Glutamatergic neuron (in vitro differentiated cells): ENCODE measurements around the gene TNFRSF25. TPM values are rescaled to one million over a fixed set of nuclear protein-coding genes. Genes with fewer than 3 reads are reported as not detected.

Source experiments
- DNase-seq: peaks from one replicate; pipeline ENCODE4 v3.0.0; 2022
- H3K27ac Mint-ChIP-seq: one replicate; pipeline ENCODE4 v1.8.0; 2020; ENCODE audit warnings: mild to moderate bottlenecking, mixed read lengths, inconsistent platforms; ENCODE audit not compliant: unreplicated experiment
- H3K27me3 Mint-ChIP-seq: one replicate; pipeline ENCODE4 v1.8.0; 2020; ENCODE audit warnings: mild to moderate bottlenecking, moderate library complexity, mixed read lengths, inconsistent platforms; ENCODE audit not compliant: unreplicated experiment
- H3K36me3 Mint-ChIP-seq: one replicate; pipeline ENCODE4 v1.8.0; 2020; ENCODE audit warnings: mild to moderate bottlenecking, mixed read lengths, inconsistent platforms; ENCODE audit not compliant: unreplicated experiment
- H3K4me1 Mint-ChIP-seq: one replicate; pipeline ENCODE4 v1.8.0; 2020; ENCODE audit warnings: mild to moderate bottlenecking, low read depth, mixed read lengths, inconsistent platforms; ENCODE audit not compliant: unreplicated experiment
- H3K4me3 Mint-ChIP-seq: one replicate; pipeline ENCODE4 v1.8.0; 2020; ENCODE audit warnings: mild to moderate bottlenecking, mixed read lengths, inconsistent platforms; ENCODE audit not compliant: unreplicated experiment
- H3K9me3 Mint-ChIP-seq: one replicate; pipeline ENCODE4 v1.8.0; 2020; ENCODE audit warnings: mild to moderate bottlenecking, moderate library complexity, mixed read lengths, inconsistent platforms; ENCODE audit not compliant: unreplicated experiment
- total RNA-seq: library from RNA; stranded (reverse); fragmentation: NEBNext Ultra II Directional; extraction: Animal tissue kit (Norgen Biotek cat#: 25700); gene quantifications from one replicate; pipeline ENCODE4 v1.2.1, GENCODE V29; 2021; ENCODE audit not compliant: unreplicated experiment
- TF ChIP-seq, protein P1 (sequence below): fragments of 200-600 bp; sonication (generic); IDR thresholded peaks from one replicate; pipeline ENCODE4 v1.5.0; 2021; ENCODE audit not compliant: partially characterized antibody, unreplicated experiment

Gene TNFRSF25
- total RNA-seq, 1 donor from 2014 or later, result 47.5 TPM

DNA sequence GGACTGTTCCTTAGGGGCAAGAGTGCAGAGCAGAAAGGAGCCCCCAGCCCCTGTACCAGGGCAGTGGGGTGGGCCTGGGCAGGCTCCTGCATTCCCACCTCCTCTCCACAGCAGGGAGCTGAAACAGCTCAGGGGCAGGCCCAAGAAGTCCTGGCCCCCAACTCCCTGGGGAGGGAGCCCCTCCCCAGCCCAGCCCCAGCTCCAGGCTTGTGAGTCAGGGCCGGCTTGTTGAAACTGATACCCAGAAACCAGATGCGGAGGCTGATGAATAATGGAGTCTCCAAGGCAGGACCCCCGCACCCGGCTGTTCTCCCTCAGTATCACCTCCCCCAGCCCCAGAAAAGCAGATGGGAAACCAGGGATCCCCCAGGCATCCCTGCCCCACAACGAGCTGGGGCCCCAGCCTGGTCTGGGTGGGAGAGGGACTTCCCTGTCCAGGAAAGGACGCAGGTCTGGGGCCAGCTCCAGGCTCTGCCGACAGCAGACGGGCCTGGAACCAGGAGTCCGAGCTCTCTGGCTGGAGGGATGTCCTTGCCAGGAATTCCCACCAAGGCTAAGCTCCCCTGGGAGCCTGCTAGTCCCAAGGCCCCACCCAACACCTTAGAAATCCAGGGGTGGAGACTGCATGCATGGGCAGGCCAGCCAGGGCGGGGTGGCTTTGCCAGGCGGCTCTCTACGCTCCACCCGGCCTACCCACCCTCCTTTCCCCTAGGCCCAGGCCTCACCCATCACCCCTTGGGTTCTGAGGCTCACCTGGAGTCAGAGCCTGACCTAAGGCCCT is 22.8 kb upstream of the TNFRSF25 start:
- no peak for DNase-seq
- peaks cover 3% of the 10 kb centered on the region for H3K27me3 Mint-ChIP-seq
- H3K27ac Mint-ChIP-seq, result no peak overlapping the region
- peaks cover 1% of the 10 kb centered on the region for H3K9me3 Mint-ChIP-seq
- H3K4me1 Mint-ChIP-seq, result peaks cover 18% of the 10 kb centered on the region
- TF ChIP-seq, protein P1, sequence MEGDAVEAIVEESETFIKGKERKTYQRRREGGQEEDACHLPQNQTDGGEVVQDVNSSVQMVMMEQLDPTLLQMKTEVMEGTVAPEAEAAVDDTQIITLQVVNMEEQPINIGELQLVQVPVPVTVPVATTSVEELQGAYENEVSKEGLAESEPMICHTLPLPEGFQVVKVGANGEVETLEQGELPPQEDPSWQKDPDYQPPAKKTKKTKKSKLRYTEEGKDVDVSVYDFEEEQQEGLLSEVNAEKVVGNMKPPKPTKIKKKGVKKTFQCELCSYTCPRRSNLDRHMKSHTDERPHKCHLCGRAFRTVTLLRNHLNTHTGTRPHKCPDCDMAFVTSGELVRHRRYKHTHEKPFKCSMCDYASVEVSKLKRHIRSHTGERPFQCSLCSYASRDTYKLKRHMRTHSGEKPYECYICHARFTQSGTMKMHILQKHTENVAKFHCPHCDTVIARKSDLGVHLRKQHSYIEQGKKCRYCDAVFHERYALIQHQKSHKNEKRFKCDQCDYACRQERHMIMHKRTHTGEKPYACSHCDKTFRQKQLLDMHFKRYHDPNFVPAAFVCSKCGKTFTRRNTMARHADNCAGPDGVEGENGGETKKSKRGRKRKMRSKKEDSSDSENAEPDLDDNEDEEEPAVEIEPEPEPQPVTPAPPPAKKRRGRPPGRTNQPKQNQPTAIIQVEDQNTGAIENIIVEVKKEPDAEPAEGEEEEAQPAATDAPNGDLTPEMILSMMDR, result no peak
- H3K36me3 Mint-ChIP-seq, result no peaks in the 10 kb centered on the region
- H3K4me3 Mint-ChIP-seq, result no peak overlapping the region

DNA sequence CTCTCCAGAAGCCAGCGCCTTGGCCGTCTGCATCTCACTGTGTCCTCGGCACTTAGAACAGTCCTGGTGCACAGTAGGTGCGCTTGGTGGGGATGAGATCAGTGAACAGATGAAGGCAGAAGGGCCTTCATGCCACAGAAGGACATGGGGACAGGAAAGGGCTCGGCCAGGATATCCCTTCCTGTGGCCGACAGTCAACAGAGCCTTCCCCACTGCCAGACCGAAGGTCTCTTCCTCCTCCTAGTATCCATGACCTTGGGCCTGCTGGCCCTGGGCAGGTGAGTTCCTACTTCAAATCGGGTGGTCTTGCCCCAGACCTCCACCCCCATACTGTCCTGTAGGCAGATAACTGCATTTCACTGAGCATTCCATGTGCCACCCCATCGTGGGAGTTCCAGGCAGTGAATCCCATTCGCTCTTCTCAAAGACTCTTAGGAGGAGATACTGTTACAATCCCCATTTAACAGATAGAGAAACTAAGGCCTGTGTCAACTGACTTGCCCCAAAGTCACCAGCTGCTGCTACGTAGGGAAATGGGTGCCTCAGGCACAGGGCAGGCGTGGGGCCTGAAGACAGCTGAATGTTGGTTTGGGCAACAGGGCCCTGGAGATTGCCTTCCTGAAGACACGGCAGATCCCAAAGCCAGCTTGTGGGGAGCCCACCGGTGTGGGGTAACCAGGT is 22.0 kb upstream of the TNFRSF25 start:
- no peaks in the 10 kb centered on the region for H3K36me3 Mint-ChIP-seq
- no peak overlapping the region for H3K4me3 Mint-ChIP-seq
- H3K9me3 Mint-ChIP-seq, result peaks cover 1% of the 10 kb centered on the region
- TF ChIP-seq, protein P1, result no peak
- peak overlapping the region; percentile 30 for H3K27ac Mint-ChIP-seq
- H3K4me1 Mint-ChIP-seq, result peaks cover 18% of the 10 kb centered on the region
- H3K27me3 Mint-ChIP-seq, result peaks cover 3% of the 10 kb centered on the region
- DNase-seq, result no peak

DNA sequence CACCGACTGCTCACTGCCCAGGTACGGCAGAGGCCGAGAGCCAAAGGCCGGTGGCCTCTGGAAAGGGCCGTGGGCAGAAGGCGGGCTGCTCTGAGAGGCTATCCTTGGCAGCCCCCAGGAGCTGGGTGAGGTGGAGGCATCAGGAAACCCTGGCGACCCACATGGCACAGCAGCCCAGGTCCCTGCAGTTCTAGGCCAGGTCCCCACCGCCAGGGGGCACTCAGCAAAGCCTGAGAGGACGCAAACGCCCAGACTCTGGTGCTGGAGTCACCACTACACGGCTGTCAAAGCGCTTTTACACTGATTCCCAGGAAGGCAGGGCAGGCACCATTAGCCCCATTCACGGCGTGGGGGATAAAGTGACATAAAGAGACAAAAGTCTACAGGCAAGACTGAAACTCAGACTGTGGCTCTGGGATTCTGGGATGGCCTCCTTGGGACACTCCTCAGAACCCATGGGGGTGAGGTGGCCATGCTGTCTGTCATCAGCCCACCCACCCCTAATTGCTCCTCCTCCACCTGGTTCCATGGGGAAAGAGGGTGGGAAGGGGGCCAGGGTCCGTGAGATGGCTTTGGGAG is 20.5 kb upstream of the TNFRSF25 start:
- Mint-ChIP-seq H3K36me3 (no peaks in the 10 kb centered on the region), H3K4me1 (peaks cover 19% of the 10 kb centered on the region), H3K4me3 (peak overlapping the region; percentile 69), H3K27ac (peak overlapping the region; percentile 28), H3K9me3 (peaks cover 1% of the 10 kb centered on the region), H3K27me3 (peaks cover 5% of the 10 kb centered on the region)
- TF ChIP-seq, protein P1, result peak; percentile 89
- DNase-seq, result peak; percentile 97

DNA sequence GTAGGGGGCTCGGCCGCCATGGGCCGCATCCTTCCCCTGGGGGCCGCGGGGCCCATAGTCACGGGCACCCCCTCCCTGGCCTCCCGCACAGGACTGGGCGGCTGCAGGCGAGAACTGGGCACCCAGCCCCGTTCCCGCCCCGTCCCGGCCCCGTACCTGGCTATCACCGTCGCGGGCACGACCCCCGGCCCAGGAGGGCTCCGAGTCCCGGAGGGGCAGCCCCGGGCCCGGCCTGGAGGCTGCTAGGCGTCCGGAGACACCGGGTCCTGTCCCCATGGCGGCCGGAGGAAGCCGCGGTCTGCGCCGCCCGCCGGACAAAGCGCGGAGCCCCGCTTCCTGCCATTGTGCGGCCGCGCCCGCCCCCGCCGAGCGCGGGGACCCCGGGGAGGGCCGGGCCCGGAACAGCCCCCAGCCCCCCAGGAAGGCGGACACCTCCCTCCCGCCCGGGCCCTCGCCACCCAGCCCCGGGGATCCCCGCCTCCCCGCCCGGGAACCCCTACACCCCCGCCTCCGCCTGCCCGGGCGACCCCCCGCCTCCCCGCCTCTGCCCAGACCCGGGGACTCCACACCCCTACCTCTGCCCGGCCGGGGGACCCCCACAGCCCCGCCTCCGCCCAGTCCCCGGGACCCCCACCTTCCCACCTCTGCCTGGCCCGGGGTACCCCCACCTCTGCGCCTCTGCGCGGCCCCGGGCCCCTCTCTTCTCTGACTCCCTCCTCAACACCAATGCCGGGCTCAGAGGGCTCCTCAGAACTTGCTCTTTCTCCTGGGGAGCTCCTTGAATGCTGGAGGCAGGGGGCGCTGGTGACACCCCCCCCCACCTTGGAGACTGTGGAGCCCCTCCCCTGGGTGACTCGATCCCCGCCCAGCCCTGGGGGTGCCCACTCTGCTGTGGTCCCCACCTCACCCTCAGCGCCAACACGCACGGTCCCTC is 19.5 kb upstream of the TNFRSF25 start:
- H3K27me3 Mint-ChIP-seq, result peaks cover 5% of the 10 kb centered on the region
- TF ChIP-seq, protein P1, result no peak
- H3K4me3 Mint-ChIP-seq, result peak overlapping the region; percentile 73
- DNase-seq, result peak; percentile 67
- H3K9me3 Mint-ChIP-seq, result peaks cover 1% of the 10 kb centered on the region
- H3K36me3 Mint-ChIP-seq, result no peaks in the 10 kb centered on the region
- no peak overlapping the region for H3K27ac Mint-ChIP-seq
- H3K4me1 Mint-ChIP-seq, result peaks cover 14% of the 10 kb centered on the region
